ENCODE results near the gene HDAC4. TPM values are rescaled to one million over a fixed set of nuclear protein-coding genes. Genes with fewer than 3 reads are reported as not detected.

Gene HDAC4
- total RNA-seq, 4 donors from 2014 or later, result 12.9 to 91.6 (median 39.8) TPM

DNA sequence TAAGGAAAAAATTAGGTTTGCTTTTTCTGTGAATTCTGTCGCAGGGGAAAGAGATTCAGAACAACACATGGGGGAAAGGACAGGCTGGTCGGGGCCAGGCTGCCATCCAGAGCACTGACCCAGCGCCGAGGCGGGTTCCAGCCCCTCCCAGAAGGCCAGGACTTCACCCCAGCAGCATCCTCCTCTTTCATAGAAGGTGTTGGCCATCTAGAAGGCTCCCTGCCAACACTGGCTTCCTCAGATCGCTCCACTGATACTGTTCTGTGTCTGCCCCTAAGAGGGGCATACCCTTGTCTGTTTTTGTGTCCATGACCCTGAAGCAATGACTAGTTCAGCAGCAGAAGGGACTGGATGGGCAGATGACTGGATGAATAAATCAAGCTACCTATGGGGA lies 144.5 kb downstream of the HDAC4 start:
- Histone ChIP-seq H3K27me3 (no peaks in the 10 kb centered on the region), H3K27ac (no peak overlapping the region), H3K9me3 (no peaks in the 10 kb centered on the region), H3K4me1 (peaks cover 11 to 54% of the 10 kb centered on the region in 2 donors), H3K4me3 (replicated peaks in 1 of 3) (no peak overlapping the region), H3K36me3 (no peaks in the 10 kb centered on the region)
- intact Hi-C loops (cut with DNase I), result no loop called here
- no peak for DNase-seq
- no peak for TF ChIP-seq CTCF (IDR thresholded peaks at IDR 0.05)
- 70 to 72% methylated on average over 6 of the region's 6 CpGs for WGBS, 2 donors

GRCh38 chr2:239255628-239256349 lies 145.0 kb downstream of the HDAC4 start:
- no peaks in the 10 kb centered on the region for H3K36me3 ChIP-seq
- WGBS, 2 donors, result 72 to 76% methylated on average over 7 of the region's 7 CpGs
- H3K27me3 ChIP-seq, result no peaks in the 10 kb centered on the region
- no peak overlapping the region for H3K4me3 ChIP-seq (replicated peaks in 1 of 3)
- no peaks in the 10 kb centered on the region for H3K9me3 ChIP-seq
- TF ChIP-seq POLR2A (IDR thresholded peaks at IDR 0.05) (no peak), CTCF (IDR thresholded peaks at IDR 0.05) (no peak)
- DNase-seq, result no peak
- H3K4me1 ChIP-seq, result peaks cover 11 to 60% of the 10 kb centered on the region in 2 donors
- intact Hi-C loops (cut with DNase I), result no loop called here
- H3K27ac ChIP-seq, result no peak overlapping the region

GRCh38 chr2:239255218-239255617 lies 145.6 kb downstream of the HDAC4 start:
- H3K9me3 ChIP-seq, result no peaks in the 10 kb centered on the region
- H3K27ac ChIP-seq, result no peak overlapping the region
- 81 to 90% methylated on average over 5 of the region's 5 CpGs for WGBS, 2 donors
- no peak overlapping the region for H3K4me3 ChIP-seq (replicated peaks in 1 of 3)
- intact Hi-C loops (cut with DNase I), result no loop called here
- H3K27me3 ChIP-seq, result no peaks in the 10 kb centered on the region
- TF ChIP-seq CTCF (IDR thresholded peaks at IDR 0.05), result no peak
- TF ChIP-seq POLR2A (IDR thresholded peaks at IDR 0.05), result no peak
- peaks cover 17 to 66% of the 10 kb centered on the region in 2 donors for H3K4me1 ChIP-seq
- no peak for DNase-seq
- no peaks in the 10 kb centered on the region for H3K36me3 ChIP-seq

DNA sequence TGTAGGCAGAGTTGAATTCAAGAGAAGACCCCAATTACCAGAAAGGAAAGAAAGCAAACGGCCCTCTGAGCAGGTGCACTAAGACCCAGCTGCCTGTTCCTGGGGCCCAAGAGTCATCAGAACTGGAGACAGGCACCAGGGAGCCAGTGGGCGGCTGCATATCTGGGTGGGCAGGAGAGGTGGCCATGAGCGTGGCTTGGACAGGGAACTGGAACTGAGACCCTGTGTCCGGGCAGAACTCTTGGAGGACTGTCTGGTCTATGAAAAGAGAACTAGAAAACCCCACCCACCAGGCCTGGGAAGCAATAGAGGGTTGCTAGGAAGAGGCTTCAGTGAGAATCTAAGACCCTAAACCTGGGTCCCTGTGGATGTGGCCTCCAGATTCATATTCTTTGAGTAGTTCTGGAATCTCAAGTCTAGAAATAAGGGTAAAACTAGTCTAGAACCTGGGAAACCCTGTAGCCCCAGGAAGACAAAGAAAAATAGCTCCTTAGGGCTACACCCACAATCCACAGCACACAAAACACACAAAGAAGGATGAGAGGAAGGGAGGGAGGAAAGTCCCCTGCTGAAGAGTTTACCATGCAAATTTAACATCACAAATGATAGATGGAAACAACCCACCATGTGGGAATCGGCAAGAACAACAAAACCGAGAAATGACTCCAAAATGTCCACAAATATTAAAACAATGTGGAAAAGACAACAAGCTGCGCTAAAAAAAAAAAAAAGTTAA lies 147.0 kb downstream of the HDAC4 start:
- Histone ChIP-seq H3K27me3 (no peaks in the 10 kb centered on the region), H3K9me3 (no peaks in the 10 kb centered on the region), H3K4me3 (replicated peaks in 1 of 3) (no peak overlapping the region), H3K27ac (peak overlapping the region in 1 of 3 donors; percentile 37), H3K4me1 (peaks cover 22 to 69% of the 10 kb centered on the region in 2 donors), H3K36me3 (no peaks in the 10 kb centered on the region)
- DNase-seq, result no peak
- 76 to 94% methylated on average over 7 of the region's 7 CpGs for WGBS, 2 donors
- TF ChIP-seq CTCF (IDR thresholded peaks at IDR 0.05), result no peak
- intact Hi-C loops (cut with DNase I), result no loop called here

DNA sequence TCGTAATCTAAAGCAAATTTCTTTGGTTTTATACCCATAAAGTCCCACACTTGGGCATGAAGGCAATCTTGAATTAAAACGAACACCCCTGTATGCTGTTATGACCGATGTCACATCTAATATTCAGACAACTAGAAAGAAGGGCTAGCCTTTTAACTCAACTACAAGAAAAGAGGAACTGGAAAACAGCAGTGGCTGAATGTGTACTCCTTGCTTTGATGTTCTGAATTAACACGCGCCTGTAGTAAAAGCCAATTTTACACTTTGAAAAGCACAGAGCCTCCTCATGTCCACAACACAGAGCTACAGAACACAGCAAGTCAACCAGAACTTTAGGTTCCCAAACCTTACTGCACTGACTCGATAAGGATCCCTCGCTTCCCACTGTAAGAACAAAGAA lies 147.6 kb downstream of the HDAC4 start:
- H3K36me3 ChIP-seq, result no peaks in the 10 kb centered on the region
- no peak overlapping the region for H3K4me3 ChIP-seq (replicated peaks in 1 of 3)
- intact Hi-C loops (cut with DNase I), result no loop called here
- DNase-seq, result no peak
- 89 to 91% methylated on average over 7 of the region's 7 CpGs for WGBS, 2 donors
- H3K27me3 ChIP-seq, result no peaks in the 10 kb centered on the region
- H3K27ac ChIP-seq, result peak overlapping the region in 1 of 3 donors; percentile 37
- H3K4me1 ChIP-seq, result peaks cover 22 to 67% of the 10 kb centered on the region in 2 donors
- TF ChIP-seq CTCF (IDR thresholded peaks at IDR 0.05), result no peak
- no peak for TF ChIP-seq POLR2A (IDR thresholded peaks at IDR 0.05)
- no peaks in the 10 kb centered on the region for H3K9me3 ChIP-seq
